ENCODE measurements around the gene DAB2IP. TPM values are rescaled to one million over a fixed set of nuclear protein-coding genes. Genes with fewer than 3 reads are reported as not detected.
"Not testable (repeated sequence)": the region's sequence is repeated elsewhere in the genome, so short reads cannot be mapped to it uniquely, and the experiment has no call there.

Gene DAB2IP
- total and polyA plus RNA-seq, 9 donors: 26.3 to 49.0 (median 39.3) TPM

- H3K4me3 ChIP-seq (ENCODE audit: low read length): no peak overlapping the region
- H3K36me3 ChIP-seq (ENCODE audit: control insufficient read depth, insufficient read depth, low read length): peaks cover 43% of the 10 kb centered on the region
- no peaks in the 10 kb centered on the region for H3K27me3 ChIP-seq (ENCODE audit: control insufficient read depth, insufficient read depth, low read length)
- H3K4me1 ChIP-seq (ENCODE audit: control insufficient read depth, insufficient read depth, low read length): peaks cover 29% of the 10 kb centered on the region
- no peaks in the 10 kb centered on the region for H3K9me3 ChIP-seq (replicated peaks; ENCODE audit: control insufficient read depth, low read depth, low read length)
- no peak overlapping the region for H3K27ac ChIP-seq (ENCODE audit: low read length)
- DNase-seq: peak; percentile 1
- 83% methylated on average over 10 of the region's 11 CpGs for WGBS (ENCODE audit: insufficient coverage)
These were observed 134.5 kb downstream of the DAB2IP start for GRCh38 chr9:121785673-121786542.

DNA sequence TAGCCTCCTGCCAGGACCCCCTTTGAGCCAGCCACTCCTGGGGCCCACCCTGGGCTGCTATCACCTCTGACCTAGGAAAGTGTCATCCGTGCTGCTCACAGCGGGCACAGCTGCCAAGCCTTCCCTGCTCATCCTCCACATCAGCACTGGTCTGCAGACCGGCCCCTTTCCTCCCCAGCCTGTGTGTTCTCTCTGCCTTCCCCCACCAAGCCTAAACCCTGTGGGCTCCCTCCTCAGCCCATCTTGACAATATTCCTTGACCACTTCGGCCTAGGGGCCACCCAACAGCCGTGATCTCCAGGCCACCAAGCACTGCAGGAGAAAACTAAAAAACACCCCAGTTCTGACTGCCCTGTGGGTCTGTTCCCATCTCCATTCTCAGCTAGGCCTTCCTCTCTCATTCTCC, 135.1 kb downstream of the DAB2IP start:
- WGBS (ENCODE audit: insufficient coverage): 90% methylated on average over 5 of the region's 5 CpGs
- Histone ChIP-seq H3K4me1 (ENCODE audit: control insufficient read depth, insufficient read depth, low read length) (peaks cover 29% of the 10 kb centered on the region), H3K9me3 (replicated peaks; ENCODE audit: control insufficient read depth, low read depth, low read length) (no peaks in the 10 kb centered on the region)

GRCh38 chr9:121786998-121787422, 135.6 kb downstream of the DAB2IP start:
- Histone ChIP-seq H3K27ac (ENCODE audit: low read length) (no peak overlapping the region), H3K9me3 (replicated peaks; ENCODE audit: control insufficient read depth, low read depth, low read length) (no peaks in the 10 kb centered on the region), H3K4me3 (ENCODE audit: low read length) (no peak overlapping the region), H3K4me1 (ENCODE audit: control insufficient read depth, insufficient read depth, low read length) (peaks cover 29% of the 10 kb centered on the region), H3K27me3 (ENCODE audit: control insufficient read depth, insufficient read depth, low read length) (no peaks in the 10 kb centered on the region), H3K36me3 (ENCODE audit: control insufficient read depth, insufficient read depth, low read length) (peaks cover 32% of the 10 kb centered on the region)
- DNase-seq: no peak
- 80% methylated on average over 8 of the region's 8 CpGs for WGBS (ENCODE audit: insufficient coverage)

More for the DNA sequence above, 135.1 kb downstream of the DAB2IP start:
- Histone ChIP-seq H3K36me3 (ENCODE audit: control insufficient read depth, insufficient read depth, low read length) (peaks cover 37% of the 10 kb centered on the region), H3K4me3 (ENCODE audit: low read length) (no peak overlapping the region), H3K27ac (ENCODE audit: low read length) (no peak overlapping the region), H3K27me3 (ENCODE audit: control insufficient read depth, insufficient read depth, low read length) (no peaks in the 10 kb centered on the region)
- no peak for DNase-seq

- peaks cover 16% of the 10 kb centered on the region for H3K4me1 ChIP-seq (ENCODE audit: control insufficient read depth, insufficient read depth, low read length)
- DNase-seq: no peak
- H3K4me3 ChIP-seq (ENCODE audit: low read length): no peak overlapping the region
- 91% methylated on average over 11 of the region's 15 CpGs for WGBS (ENCODE audit: insufficient coverage)
- H3K27me3 ChIP-seq (ENCODE audit: control insufficient read depth, insufficient read depth, low read length): no peaks in the 10 kb centered on the region
- no peak overlapping the region for H3K27ac ChIP-seq (ENCODE audit: low read length)
- H3K9me3 ChIP-seq (replicated peaks; ENCODE audit: control insufficient read depth, low read depth, low read length): no peaks in the 10 kb centered on the region
- H3K36me3 ChIP-seq (ENCODE audit: control insufficient read depth, insufficient read depth, low read length): peaks cover 15% of the 10 kb centered on the region
These were observed 137.4 kb downstream of the DAB2IP start for GRCh38 chr9:121788686-121789366.

GRCh38 chr9:121790841-121791240, 139.4 kb downstream of the DAB2IP start:
- 99% methylated on average over 7 of the region's 14 CpGs for WGBS (ENCODE audit: insufficient coverage)
- no peaks in the 10 kb centered on the region for H3K9me3 ChIP-seq (replicated peaks; ENCODE audit: control insufficient read depth, low read depth, low read length)
- peaks cover under 1% of the 10 kb centered on the region for H3K36me3 ChIP-seq (ENCODE audit: control insufficient read depth, insufficient read depth, low read length)
- DNase-seq: no peak
- H3K4me1 ChIP-seq (ENCODE audit: control insufficient read depth, insufficient read depth, low read length): no peaks in the 10 kb centered on the region
- H3K27ac ChIP-seq (ENCODE audit: low read length): no peak overlapping the region
- H3K27me3 ChIP-seq (ENCODE audit: control insufficient read depth, insufficient read depth, low read length): no peaks in the 10 kb centered on the region
- no peak overlapping the region for H3K4me3 ChIP-seq (ENCODE audit: low read length)

DNA sequence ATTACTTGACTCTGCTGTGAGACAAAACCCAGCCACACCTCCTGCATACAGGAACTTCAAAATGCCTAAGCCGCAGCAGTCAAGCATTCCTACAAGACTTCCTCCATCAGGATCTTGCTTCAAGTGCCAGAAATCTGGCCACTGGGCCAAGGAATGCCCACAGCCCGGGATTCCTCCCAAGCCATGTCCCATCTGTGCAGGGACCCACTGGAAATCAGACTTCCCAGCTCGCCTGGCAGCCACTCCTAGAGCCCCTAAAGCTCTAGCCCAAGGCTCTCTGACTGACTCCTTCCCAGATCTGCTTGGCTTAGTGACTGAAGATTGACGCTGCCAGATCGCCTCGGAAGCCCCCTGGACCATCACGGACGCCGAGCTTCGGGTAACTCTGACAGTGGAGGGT, 141.0 kb downstream of the DAB2IP start:
- H3K27me3 ChIP-seq (ENCODE audit: control insufficient read depth, insufficient read depth, low read length); H3K4me1 ChIP-seq (ENCODE audit: control insufficient read depth, insufficient read depth, low read length); H3K27ac ChIP-seq (ENCODE audit: low read length); H3K4me3 ChIP-seq (ENCODE audit: low read length); H3K36me3 ChIP-seq (ENCODE audit: control insufficient read depth, insufficient read depth, low read length); DNase-seq; H3K9me3 ChIP-seq (replicated peaks; ENCODE audit: control insufficient read depth, low read depth, low read length): not testable (repeated sequence)
- 85% methylated on average over 8 of the region's 10 CpGs for WGBS (ENCODE audit: insufficient coverage)

DNA sequence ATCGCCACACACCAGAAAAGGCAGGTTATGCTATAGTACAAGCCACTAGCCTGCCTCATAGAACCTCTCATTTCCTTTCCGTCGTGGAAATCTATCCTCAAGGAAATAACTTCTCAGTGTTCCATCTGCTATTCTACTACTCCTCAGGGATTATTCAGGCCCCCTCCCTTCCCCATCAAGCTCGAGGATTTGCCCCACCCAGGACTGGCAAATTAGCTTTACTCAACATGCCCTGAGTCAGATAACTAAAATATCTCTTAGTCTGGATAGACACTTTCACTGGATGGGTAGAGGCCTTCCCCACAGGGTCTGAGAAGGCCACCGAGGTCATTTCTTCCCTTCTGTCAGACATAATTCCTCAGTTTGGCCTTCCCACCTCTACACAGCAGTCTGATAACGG, 142.9 kb downstream of the DAB2IP start:
- not testable (repeated sequence) for H3K27me3 ChIP-seq (ENCODE audit: control insufficient read depth, insufficient read depth, low read length); H3K27ac ChIP-seq (ENCODE audit: low read length); H3K9me3 ChIP-seq (replicated peaks; ENCODE audit: control insufficient read depth, low read depth, low read length); DNase-seq; H3K36me3 ChIP-seq (ENCODE audit: control insufficient read depth, insufficient read depth, low read length); H3K4me1 ChIP-seq (ENCODE audit: control insufficient read depth, insufficient read depth, low read length); H3K4me3 ChIP-seq (ENCODE audit: low read length)
- WGBS (ENCODE audit: insufficient coverage): 66% methylated on average over 4 of the region's 6 CpGs

DNA sequence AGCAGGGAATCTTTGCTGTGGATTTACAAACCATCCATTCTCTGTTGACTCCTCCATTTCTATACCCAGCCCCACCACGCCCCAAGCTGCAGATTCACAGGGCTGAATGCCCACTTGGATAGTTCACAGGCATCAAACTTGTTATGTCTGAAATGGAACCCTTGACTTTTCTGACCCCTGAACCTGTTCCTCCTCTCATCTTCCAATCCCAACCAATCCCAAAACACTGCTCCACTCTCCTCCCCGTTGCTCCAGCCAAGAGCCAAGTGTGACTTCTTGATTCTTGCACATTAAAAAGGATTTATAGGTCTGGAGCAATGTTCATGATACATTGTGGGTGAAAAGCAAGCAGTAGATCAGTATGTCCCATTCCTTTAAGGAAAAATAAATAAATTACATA, 145.6 kb downstream of the DAB2IP start:
- H3K4me1 ChIP-seq (ENCODE audit: control insufficient read depth, insufficient read depth, low read length): no peaks in the 10 kb centered on the region
- WGBS (ENCODE audit: insufficient coverage): 83% methylated on average over 1 of the region's 2 CpGs
- H3K4me3 ChIP-seq (ENCODE audit: low read length): no peak overlapping the region
- no peak for DNase-seq
- H3K27me3 ChIP-seq (ENCODE audit: control insufficient read depth, insufficient read depth, low read length): no peaks in the 10 kb centered on the region
- no peaks in the 10 kb centered on the region for H3K36me3 ChIP-seq (ENCODE audit: control insufficient read depth, insufficient read depth, low read length)
- no peak overlapping the region for H3K27ac ChIP-seq (ENCODE audit: low read length)
- H3K9me3 ChIP-seq (replicated peaks; ENCODE audit: control insufficient read depth, low read depth, low read length): no peaks in the 10 kb centered on the region

GRCh38 chr9:121798941-121799340, 147.5 kb downstream of the DAB2IP start:
- H3K27me3 ChIP-seq (ENCODE audit: control insufficient read depth, insufficient read depth, low read length): no peaks in the 10 kb centered on the region
- H3K4me1 ChIP-seq (ENCODE audit: control insufficient read depth, insufficient read depth, low read length): no peaks in the 10 kb centered on the region
- no peaks in the 10 kb centered on the region for H3K36me3 ChIP-seq (ENCODE audit: control insufficient read depth, insufficient read depth, low read length)
- H3K9me3 ChIP-seq (replicated peaks; ENCODE audit: control insufficient read depth, low read depth, low read length): no peaks in the 10 kb centered on the region
- WGBS (ENCODE audit: insufficient coverage): 77% methylated on average over 3 of the region's 5 CpGs
- no peak overlapping the region for H3K27ac ChIP-seq (ENCODE audit: low read length)
- DNase-seq: no peak
- no peak overlapping the region for H3K4me3 ChIP-seq (ENCODE audit: low read length)

DNA sequence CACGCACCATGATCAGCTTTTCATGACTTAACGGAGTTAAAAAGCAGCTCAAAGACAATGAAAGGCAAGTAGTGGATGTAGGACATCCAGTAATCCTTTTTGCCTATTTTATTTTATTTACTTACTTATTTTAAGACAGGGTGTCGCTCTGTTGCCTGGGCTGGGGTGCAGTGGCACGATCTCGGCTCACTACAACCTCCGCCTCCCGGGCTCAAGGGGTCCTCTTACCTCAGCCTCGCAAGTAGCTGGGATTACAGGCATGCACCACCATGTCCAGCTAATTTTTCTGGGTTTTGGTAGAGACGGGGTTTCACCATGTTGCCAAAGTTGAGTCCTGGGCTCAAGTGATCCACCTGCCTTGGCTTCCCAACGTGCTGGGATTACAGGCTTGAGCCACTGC, 148.9 kb downstream of the DAB2IP start:
- no peak overlapping the region for H3K4me3 ChIP-seq (ENCODE audit: low read length)
- H3K27me3 ChIP-seq (ENCODE audit: control insufficient read depth, insufficient read depth, low read length): no peaks in the 10 kb centered on the region
- peaks cover 6% of the 10 kb centered on the region for H3K9me3 ChIP-seq (replicated peaks; ENCODE audit: control insufficient read depth, low read depth, low read length)
- WGBS (ENCODE audit: insufficient coverage): 91% methylated on average over 5 of the region's 10 CpGs
- DNase-seq: no peak
- no peaks in the 10 kb centered on the region for H3K4me1 ChIP-seq (ENCODE audit: control insufficient read depth, insufficient read depth, low read length)
- H3K27ac ChIP-seq (ENCODE audit: low read length): no peak overlapping the region
- no peaks in the 10 kb centered on the region for H3K36me3 ChIP-seq (ENCODE audit: control insufficient read depth, insufficient read depth, low read length)

All from muscle of leg (tissue), 11 donors.